ENCODE results near the gene MALRD1.

GRCh38 chr10:19119191-19119590 lies 70.6 kb downstream of the MALRD1 start:
- TF ChIP-seq POLR2AphosphoS5 (IDR thresholded peaks at IDR 0.05; ENCODE audit: low read depth, low read length) = no peak
- TF ChIP-seq TAF1 (IDR thresholded peaks at IDR 0.05; ENCODE audit: borderline replicate concordance, insufficient read depth, low read length) = no peak

All from PFSK-1 (cell line).